GM12878 (cell line): ENCODE data around the gene ATP6V1G3. TPM values are rescaled to one million over a fixed set of nuclear protein-coding genes. Genes with fewer than 3 reads are reported as not detected.

Experiments
- ATAC-seq: fragments of 200-7000 bp; cut with Tn5 transposase; 3 replicates; pipeline ENCODE4 v1.9.1; 2020; ENCODE audit warnings: mild to moderate bottlenecking, moderate library complexity
- BruUV-seq: library from RNA; stranded (reverse); fragments of 400-500 nt; replicated peaks from 2 replicates; lab custom pipeline; 2021; lab: Mats Ljungman, UMichigan
- CTCF ChIA-PET: fragments of 300-600 bp; sonication (Branson Sonifier 250); formaldehyde crosslinking; extraction: SDS; loops from one replicate; lab custom pipeline; 2021; ENCODE audit warnings: inconsistent platforms; lab: Yijun Ruan, JAX
- POLR2A ChIA-PET: fragments of 350-600 bp; formaldehyde crosslinking; extraction: SDS; loops from one replicate; lab custom pipeline; 2021; ENCODE audit warnings: inconsistent platforms; lab: Charles Lee
- RAD21 ChIA-PET: fragments of 300-600 bp; sonication (Branson Sonifier 250); formaldehyde crosslinking; loops from one replicate; lab custom pipeline; 2023; ENCODE audit warnings: antibody characterized with exemption; ENCODE audit not compliant: unreplicated experiment; lab: Charles Lee
- SMC1A ChIA-PET: fragments of 300-600 bp; sonication (Branson Sonifier 250); formaldehyde crosslinking; loops from one replicate; lab custom pipeline; 2023; ENCODE audit not compliant: unreplicated experiment, uncharacterized antibody; lab: Charles Lee
- DNase-seq: peaks from one replicate; pipeline ENCODE4 v3.0.0-alpha.2; 2011; ENCODE audit warnings: low read depth, low spot score
- FAIRE-seq: peaks from 3 replicates; lab custom pipeline; 2011; peaks lifted over from hg19 to GRCh38; lab: Jason Lieb, UNC
- H2AFZ ChIP-seq: 2 replicates; pipeline ENCODE4 v1.6.0; 2011; ENCODE audit warnings: low read depth, low read length, control low read depth; ENCODE audit not compliant: control insufficient read depth
- H3K27ac ChIP-seq: 2 replicates; pipeline ENCODE4 v1.5.1; 2011; ENCODE audit warnings: control low read depth; ENCODE audit not compliant: control insufficient read depth, insufficient read depth
- H3K27me3 ChIP-seq, 2 experiments: replicated peaks in 1 of 2; 2 replicates each; pipeline versions ENCODE4 v1.6.0 to v1.6.1; 2011; ENCODE audit warnings: low read length in 1 of 2; ENCODE audit not compliant: control insufficient read depth in 2 of 2, insufficient read depth in 2 of 2
- H3K36me3 ChIP-seq, 2 experiments: 2 replicates each; pipeline ENCODE4 v1.5.1; 2011; ENCODE audit warnings: low read length in 1 of 2; ENCODE audit not compliant: control insufficient read depth in 2 of 2, insufficient read depth in 2 of 2
- H3K4me1 ChIP-seq: 2 replicates; pipeline ENCODE4 v1.6.1; 2011; ENCODE audit warnings: mild to moderate bottlenecking, low read length, moderate library complexity, mixed read lengths; ENCODE audit not compliant: control insufficient read depth, insufficient read depth
- H3K4me2 ChIP-seq: 2 replicates; pipeline ENCODE4 v1.6.0; 2011; ENCODE audit warnings: control low read depth; ENCODE audit not compliant: control insufficient read depth, insufficient read depth
- H3K4me3 ChIP-seq: fragments of 200-600 bp; sonication (generic); 2 replicates; pipeline ENCODE4 v1.5.1; 2016
- H3K79me2 ChIP-seq: 2 replicates; pipeline ENCODE4 v1.6.0; 2011; ENCODE audit warnings: low read length; ENCODE audit not compliant: control insufficient read depth, insufficient read depth
- H3K9ac ChIP-seq: 2 replicates; pipeline ENCODE4 v1.8.0; 2011; ENCODE audit warnings: low read length, control low read depth, mixed read lengths; ENCODE audit not compliant: control insufficient read depth, insufficient read depth
- H3K9me3 ChIP-seq: replicated peaks from 3 replicates; pipeline ENCODE4 v1.5.1; 2011; ENCODE audit warnings: mild to moderate bottlenecking, low read length; ENCODE audit not compliant: control insufficient read depth, insufficient read depth
- H4K20me1 ChIP-seq: 2 replicates; pipeline ENCODE4 v1.6.0; 2011; ENCODE audit not compliant: control insufficient read depth, insufficient read depth
- ESRRA ChIP-seq: IDR thresholded peaks from 2 replicates; pipeline ENCODE4 v1.6.1; 2012; ENCODE audit warnings: mild to moderate bottlenecking, low read length, improper control_type of control experiment
- ETV6 ChIP-seq, 2 experiments: fragments of 450-650 bp in 1 of 2; IDR thresholded peaks in 1 of 2; conservative IDR thresholded peaks in 1 of 2; 2 replicates each; pipeline ENCODE4 v1.6.1; 2014; ENCODE audit warnings: antibody characterized with exemption in 1 of 2, borderline replicate concordance in 1 of 2, low read depth in 1 of 2, mild to moderate bottlenecking in 1 of 2, moderate library complexity in 1 of 2
- JUNB ChIP-seq: IDR thresholded peaks from 2 replicates; pipeline ENCODE4 v1.6.1; 2016; ENCODE audit warnings: antibody characterized with exemption, mild to moderate bottlenecking
- NFIC ChIP-seq: IDR thresholded peaks from 2 replicates; pipeline ENCODE4 v1.6.1; 2012; ENCODE audit warnings: low read depth, mild to moderate bottlenecking, inconsistent platforms, low read length, moderate library complexity
- WGBS: methylation state at CpG from one replicate; pipeline ENCODE4 v1.1.6; 2016; ENCODE audit warnings: low lambda C conversion rate; ENCODE audit not compliant: insufficient replicate concordance, insufficient coverage; ENCODE audit errors: missing lambda C conversion rate; 5-methylcytosine and 5-hydroxymethylcytosine counted together
- in situ Hi-C: fragments of 300-500 bp; cut with MboI; formaldehyde crosslinking; loops from 9 replicates; pipeline ENCODE4 v1.14.3; 2018; ENCODE audit warnings: mixed read lengths
- intact Hi-C: fragments of 100-400 bp; cut with micrococcal nuclease; formaldehyde crosslinking; loops from one replicate; pipeline ENCODE4 v1.14.2; 2022; ENCODE audit not compliant: unreplicated experiment
- polyA plus RNA-seq, 11 experiments: library from polyadenylated mRNA; depleted of rRNA in 4 of 11; unstranded in 6 of 11; stranded (reverse) in 5 of 11; fragments of >200 nt; fragmentation: Nextera tagmentation in 4 of 11; fragmentation: Illumina TruSeq in 1 of 11; extraction: Ambion mirVana in 4 of 11; extraction: Trizol in 1 of 11; gene quantifications; 1 replicate in 1 of 11; 2 replicates in 10 of 11; pipeline versions ENCODE4 v1.2.1 to v1.2.3, GENCODE V29; 2011 to 2016; ENCODE audit warnings: inconsistent platforms in 2 of 11, missing spikeins in 2 of 11, low read depth in 1 of 11
- total RNA-seq, 4 experiments: library from RNA; depleted of rRNA in 3 of 4; stranded (reverse); fragments of >200 nt in 3 of 4; fragmentation: Illumina TruSeq in 1 of 4; extraction: Trizol in 1 of 4; gene quantifications; 2 replicates each; pipeline versions ENCODE4 v1.2.1 to v1.2.3, GENCODE V29; 2013 to 2021

The ATP6V1G3 gene
- total and polyA plus RNA-seq, 10 of the 15 experiments (the other 5 are each of a cell fraction or from before 2014, with no cell fraction given) = 0.22 TPM; not detected in 9

DNA sequence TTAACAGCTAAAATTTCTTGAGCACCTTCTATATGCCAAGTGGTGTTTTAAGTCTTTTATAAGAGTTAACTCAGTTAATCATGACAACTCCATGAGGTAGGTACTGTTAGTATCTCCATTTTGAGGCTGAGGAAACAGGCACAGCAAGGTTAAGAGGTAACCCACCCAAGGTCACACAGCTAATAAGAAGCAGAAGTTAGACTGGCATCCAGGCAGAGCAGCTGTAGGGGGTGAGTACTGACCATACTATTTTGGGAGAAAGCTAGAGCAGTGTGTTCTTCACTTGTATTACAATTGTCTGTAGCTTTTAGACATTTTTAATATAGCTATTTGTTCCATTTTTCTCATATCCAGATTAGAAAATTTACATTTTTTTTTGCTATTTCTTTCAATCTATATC, 4.8 kb downstream of the ATP6V1G3 start:
- Histone ChIP-seq H3K4me3 (no peak overlapping the region), H3K9me3 (no peaks in the 10 kb centered on the region), H3K9ac (no peak overlapping the region), H3K4me2 (no peak overlapping the region), H3K27ac (no peak overlapping the region), H4K20me1 (no peaks in the 10 kb centered on the region), H3K79me2 (no peaks in the 10 kb centered on the region), H3K27me3 (no peaks in the 10 kb centered on the region), H3K36me3 (no peaks in the 10 kb centered on the region), H3K4me1 (no peaks in the 10 kb centered on the region), H2AFZ (no peak overlapping the region)
- FAIRE-seq (no peak), DNase-seq (no peak), ATAC-seq (peak; percentile 30; the same call in 1 of the 3 replicates)
- ChIA-PET RAD21 (interaction anchor here (0.9 to 1.2 kb wide), 4 partner anchors 10 to 136 kb away, joined by 3 to 5 read pairs (median 3); no protein-coding TSS in a partner anchor), POLR2A (interaction anchor here (0.6 to 0.9 kb wide), 2 partner anchors 60 to 170 kb away, joined by 3 to 4 read pairs; no protein-coding TSS in a partner anchor), CTCF (interaction anchor here (0.9 to 1.6 kb wide), 8 partner anchors 9 to 150 kb away, joined by 3 to 4 read pairs (median 3); no protein-coding TSS in a partner anchor), SMC1A (interaction anchor here (0.7 to 2.3 kb wide), 15 partner anchors 9 to 1024 kb away, joined by 3 to 14 read pairs (median 3); no protein-coding TSS in a partner anchor)
- in situ Hi-C loops (no loop called here), intact Hi-C loops (no loop called here)
- no peak for TF ChIP-seq NFIC
- no TSS peak for BruUV-seq

DNA sequence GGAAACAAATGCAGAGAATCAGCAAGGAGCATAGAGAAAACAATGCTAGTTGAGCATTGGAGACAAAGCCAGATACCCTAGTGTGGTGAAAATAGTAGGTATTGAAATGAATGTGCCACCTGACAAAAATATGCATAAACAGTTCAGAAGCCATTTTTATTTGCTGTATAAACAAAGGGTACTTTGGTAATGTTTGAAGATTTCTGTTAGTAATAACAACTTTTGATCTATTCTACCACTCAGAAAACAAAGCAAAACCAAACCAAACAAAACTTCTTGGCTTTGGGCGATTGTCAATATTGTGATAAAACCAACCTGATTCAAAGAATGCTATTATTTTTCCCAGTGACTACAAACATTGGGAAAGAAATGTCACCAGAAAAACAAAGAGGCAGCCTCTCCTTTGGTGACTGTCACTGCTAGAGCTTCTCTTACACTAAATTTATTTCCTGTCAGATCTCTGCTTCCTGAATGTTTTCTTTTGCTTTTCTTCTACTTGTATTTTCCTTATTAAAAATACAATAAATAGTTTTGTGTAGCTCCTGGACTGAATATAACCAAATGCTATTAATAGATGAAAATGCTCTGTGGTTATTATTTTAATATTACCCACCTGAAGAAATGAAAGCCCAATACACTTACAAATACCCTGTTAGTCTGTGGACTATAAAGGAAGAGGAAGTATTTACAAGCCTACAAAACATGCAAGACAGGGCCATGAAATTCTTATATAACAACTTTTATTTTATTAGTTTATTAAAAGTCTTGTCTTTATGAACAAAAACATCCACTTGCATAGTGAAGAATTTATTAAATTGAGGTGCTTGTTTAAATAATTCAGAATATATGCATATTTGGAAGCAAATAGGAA, 5.7 kb downstream of the ATP6V1G3 start:
- DNase-seq (no peak), FAIRE-seq (no peak), ATAC-seq (peak; percentile 22; the same call in 1 of the 3 replicates)
- no peak overlapping the region for H3K4me2 ChIP-seq
- ChIA-PET POLR2A (interaction anchor here (0.9 kb wide), 1 partner anchor 60 kb away, joined by 4 read pairs; no protein-coding TSS in a partner anchor), SMC1A (interaction anchor here (0.9 to 2.3 kb wide), 7 partner anchors 9 to 540 kb away, joined by 3 to 14 read pairs (median 3); no protein-coding TSS in a partner anchor), RAD21 (interaction anchor here (1.0 to 1.1 kb wide), 2 partner anchors 10 to 42 kb away, joined by 3 read pairs; no protein-coding TSS in a partner anchor), CTCF (interaction anchor here (1.2 to 1.6 kb wide), 4 partner anchors 8 to 151 kb away, joined by 3 to 4 read pairs (median 4); no protein-coding TSS in a partner anchor)
- no peak for TF ChIP-seq ESRRA
- TF ChIP-seq JUNB = peak; percentile 18; the same call in 1 of the 2 replicates
- TF ChIP-seq ETV6 (conservative IDR thresholded peaks at IDR 0.05 in 1 of 2, IDR thresholded peaks at IDR 0.05 in 1 of 2; ENCODE audit: borderline replicate concordance in 1 of 2, low read depth in 1 of 2) = no peak
- intact Hi-C loops = no loop called here
- no peaks in the 10 kb centered on the region for H3K36me3 ChIP-seq
- in situ Hi-C loops = no loop called here
- no TSS peak for BruUV-seq
- no peak overlapping the region for H2AFZ ChIP-seq
- H3K9me3 ChIP-seq = no peaks in the 10 kb centered on the region
- no peaks in the 10 kb centered on the region for H4K20me1 ChIP-seq
- 35% methylated on average over 1 of the region's 1 CpG for WGBS
- H3K4me1 ChIP-seq = no peaks in the 10 kb centered on the region
- H3K27me3 ChIP-seq = no peaks in the 10 kb centered on the region
- H3K9ac ChIP-seq = no peak overlapping the region
- H3K27ac ChIP-seq = no peak overlapping the region
- no peak overlapping the region for H3K4me3 ChIP-seq
- H3K79me2 ChIP-seq = no peaks in the 10 kb centered on the region
